ENCODE data around the gene SHISA8.

SHISA8 gene

GRCh38 chr22:41934284-41935014 lies 19.6 kb upstream of the SHISA8 start:
- H3K4me1 ChIP-seq (ENCODE audit: control insufficient read depth in 1 of 2, insufficient read depth in 2 of 2, low read length in 2 of 2), result peaks cover 4 to 8% of the 10 kb centered on the region in 2 donors
- no peaks in the 10 kb centered on the region for H3K9me3 ChIP-seq (ENCODE audit: control insufficient read depth in 1 of 2, low read length in 2 of 2)
- H3K27ac ChIP-seq (ENCODE audit: low read depth, low read length), result no peak overlapping the region
- H3K9ac ChIP-seq (ENCODE audit: low read depth in 1 of 2, low read length in 2 of 2), result no peak overlapping the region
- no peaks in the 10 kb centered on the region for H3K36me3 ChIP-seq (ENCODE audit: control insufficient read depth in 1 of 2, insufficient read depth in 2 of 2, low read length in 2 of 2)
- H3K27me3 ChIP-seq (ENCODE audit: control insufficient read depth in 1 of 2, insufficient read depth in 2 of 2, low read length in 2 of 2), result no peaks in the 10 kb centered on the region
- H3K4me3 ChIP-seq (ENCODE audit: low read depth in 1 of 2, low read length in 2 of 2), result no peak overlapping the region

- Histone ChIP-seq H3K9ac (ENCODE audit: low read depth in 1 of 2, low read length in 2 of 2) (no peak overlapping the region), H3K4me1 (ENCODE audit: control insufficient read depth in 1 of 2, insufficient read depth in 2 of 2, low read length in 2 of 2) (no peaks in the 10 kb centered on the region), H3K36me3 (ENCODE audit: control insufficient read depth in 1 of 2, insufficient read depth in 2 of 2, low read length in 2 of 2) (no peaks in the 10 kb centered on the region), H3K9me3 (ENCODE audit: control insufficient read depth in 1 of 2, low read length in 2 of 2) (no peaks in the 10 kb centered on the region), H3K27me3 (ENCODE audit: control insufficient read depth in 1 of 2, insufficient read depth in 2 of 2, low read length in 2 of 2) (no peaks in the 10 kb centered on the region), H3K27ac (ENCODE audit: low read depth, low read length) (no peak overlapping the region), H3K4me3 (ENCODE audit: low read depth in 1 of 2, low read length in 2 of 2) (no peak overlapping the region)
Observed at GRCh38 chr22:41933411-41934177, 18.7 kb upstream of the SHISA8 start.

GRCh38 chr22:41932353-41932752 lies 17.5 kb upstream of the SHISA8 start:
- H3K9ac ChIP-seq (ENCODE audit: low read depth in 1 of 2, low read length in 2 of 2), result no peak overlapping the region
- H3K9me3 ChIP-seq (ENCODE audit: control insufficient read depth in 1 of 2, low read length in 2 of 2), result no peaks in the 10 kb centered on the region
- no peak overlapping the region for H3K27ac ChIP-seq (ENCODE audit: low read depth, low read length)
- no peaks in the 10 kb centered on the region for H3K36me3 ChIP-seq (ENCODE audit: control insufficient read depth in 1 of 2, insufficient read depth in 2 of 2, low read length in 2 of 2)
- H3K4me3 ChIP-seq (ENCODE audit: low read depth in 1 of 2, low read length in 2 of 2), result no peak overlapping the region
- no peaks in the 10 kb centered on the region for H3K4me1 ChIP-seq (ENCODE audit: control insufficient read depth in 1 of 2, insufficient read depth in 2 of 2, low read length in 2 of 2)
- no peaks in the 10 kb centered on the region for H3K27me3 ChIP-seq (ENCODE audit: control insufficient read depth in 1 of 2, insufficient read depth in 2 of 2, low read length in 2 of 2)

- Histone ChIP-seq H3K4me1 (ENCODE audit: control insufficient read depth in 1 of 2, insufficient read depth in 2 of 2, low read length in 2 of 2) (no peaks in the 10 kb centered on the region), H3K9ac (ENCODE audit: low read depth in 1 of 2, low read length in 2 of 2) (no peak overlapping the region), H3K36me3 (ENCODE audit: control insufficient read depth in 1 of 2, insufficient read depth in 2 of 2, low read length in 2 of 2) (no peaks in the 10 kb centered on the region), H3K27ac (ENCODE audit: low read depth, low read length) (no peak overlapping the region), H3K27me3 (ENCODE audit: control insufficient read depth in 1 of 2, insufficient read depth in 2 of 2, low read length in 2 of 2) (no peaks in the 10 kb centered on the region), H3K4me3 (ENCODE audit: low read depth in 1 of 2, low read length in 2 of 2) (no peak overlapping the region), H3K9me3 (ENCODE audit: control insufficient read depth in 1 of 2, low read length in 2 of 2) (no peaks in the 10 kb centered on the region)
Observed at GRCh38 chr22:41931701-41932269, 16.9 kb upstream of the SHISA8 start.

- no peaks in the 10 kb centered on the region for H3K36me3 ChIP-seq (ENCODE audit: control insufficient read depth in 1 of 2, insufficient read depth in 2 of 2, low read length in 2 of 2)
- no peak overlapping the region for H3K9ac ChIP-seq (ENCODE audit: low read depth in 1 of 2, low read length in 2 of 2)
- peaks cover 0 to 5% of the 10 kb centered on the region in 2 donors for H3K4me1 ChIP-seq (ENCODE audit: control insufficient read depth in 1 of 2, insufficient read depth in 2 of 2, low read length in 2 of 2)
- H3K4me3 ChIP-seq (ENCODE audit: low read depth in 1 of 2, low read length in 2 of 2), result no peak overlapping the region
- no peak overlapping the region for H3K27ac ChIP-seq (ENCODE audit: low read depth, low read length)
- peaks cover 9 to 10% of the 10 kb centered on the region in 2 donors for H3K27me3 ChIP-seq (ENCODE audit: control insufficient read depth in 1 of 2, insufficient read depth in 2 of 2, low read length in 2 of 2)
- no peaks in the 10 kb centered on the region for H3K9me3 ChIP-seq (ENCODE audit: control insufficient read depth in 1 of 2, low read length in 2 of 2)
Observed at GRCh38 chr22:41929418-41929810, 14.5 kb upstream of the SHISA8 start.

GRCh38 chr22:41928593-41929417 lies 13.9 kb upstream of the SHISA8 start:
- Histone ChIP-seq H3K36me3 (ENCODE audit: control insufficient read depth in 1 of 2, insufficient read depth in 2 of 2, low read length in 2 of 2) (no peaks in the 10 kb centered on the region), H3K27ac (ENCODE audit: low read depth, low read length) (no peak overlapping the region), H3K4me1 (ENCODE audit: control insufficient read depth in 1 of 2, insufficient read depth in 2 of 2, low read length in 2 of 2) (peaks cover 0 to 5% of the 10 kb centered on the region in 2 donors), H3K27me3 (ENCODE audit: control insufficient read depth in 1 of 2, insufficient read depth in 2 of 2, low read length in 2 of 2) (peaks cover 9 to 10% of the 10 kb centered on the region in 2 donors), H3K4me3 (ENCODE audit: low read depth in 1 of 2, low read length in 2 of 2) (no peak overlapping the region), H3K9ac (ENCODE audit: low read depth in 1 of 2, low read length in 2 of 2) (no peak overlapping the region), H3K9me3 (ENCODE audit: control insufficient read depth in 1 of 2, low read length in 2 of 2) (no peaks in the 10 kb centered on the region)

- Histone ChIP-seq H3K36me3 (ENCODE audit: control insufficient read depth in 1 of 2, insufficient read depth in 2 of 2, low read length in 2 of 2) (no peaks in the 10 kb centered on the region), H3K27ac (ENCODE audit: low read depth, low read length) (no peak overlapping the region), H3K4me3 (ENCODE audit: low read depth in 1 of 2, low read length in 2 of 2) (no peak overlapping the region), H3K27me3 (ENCODE audit: control insufficient read depth in 1 of 2, insufficient read depth in 2 of 2, low read length in 2 of 2) (peaks cover 9 to 10% of the 10 kb centered on the region in 2 donors), H3K9ac (ENCODE audit: low read depth in 1 of 2, low read length in 2 of 2) (no peak overlapping the region), H3K9me3 (ENCODE audit: control insufficient read depth in 1 of 2, low read length in 2 of 2) (no peaks in the 10 kb centered on the region), H3K4me1 (ENCODE audit: control insufficient read depth in 1 of 2, insufficient read depth in 2 of 2, low read length in 2 of 2) (peaks cover 0 to 5% of the 10 kb centered on the region in 2 donors)
Observed at GRCh38 chr22:41927813-41928212, 12.9 kb upstream of the SHISA8 start.

GRCh38 chr22:41925783-41926460 lies 11.0 kb upstream of the SHISA8 start:
- no peaks in the 10 kb centered on the region for H3K9me3 ChIP-seq (ENCODE audit: control insufficient read depth in 1 of 2, low read length in 2 of 2)
- no peaks in the 10 kb centered on the region for H3K36me3 ChIP-seq (ENCODE audit: control insufficient read depth in 1 of 2, insufficient read depth in 2 of 2, low read length in 2 of 2)
- peak overlapping the region; percentile 46 to 50 for H3K4me3 ChIP-seq (ENCODE audit: low read depth in 1 of 2, low read length in 2 of 2)
- peak overlapping the region; percentile 4 to 39 for H3K9ac ChIP-seq (ENCODE audit: low read depth in 1 of 2, low read length in 2 of 2)
- H3K27ac ChIP-seq (ENCODE audit: low read depth, low read length), result no peak overlapping the region
- H3K27me3 ChIP-seq (ENCODE audit: control insufficient read depth in 1 of 2, insufficient read depth in 2 of 2, low read length in 2 of 2), result peaks cover 9 to 10% of the 10 kb centered on the region in 2 donors
- H3K4me1 ChIP-seq (ENCODE audit: control insufficient read depth in 1 of 2, insufficient read depth in 2 of 2, low read length in 2 of 2), result peaks cover 0 to 5% of the 10 kb centered on the region in 2 donors

GRCh38 chr22:41923595-41924276 lies 8.9 kb upstream of the SHISA8 start:
- Histone ChIP-seq H3K9ac (ENCODE audit: low read depth in 1 of 2, low read length in 2 of 2) (no peak overlapping the region), H3K4me1 (ENCODE audit: control insufficient read depth in 1 of 2, insufficient read depth in 2 of 2, low read length in 2 of 2) (peaks cover 10 to 14% of the 10 kb centered on the region in 2 donors), H3K36me3 (ENCODE audit: control insufficient read depth in 1 of 2, insufficient read depth in 2 of 2, low read length in 2 of 2) (no peaks in the 10 kb centered on the region), H3K27me3 (ENCODE audit: control insufficient read depth in 1 of 2, insufficient read depth in 2 of 2, low read length in 2 of 2) (peaks cover 9 to 10% of the 10 kb centered on the region in 2 donors), H3K4me3 (ENCODE audit: low read depth in 1 of 2, low read length in 2 of 2) (no peak overlapping the region), H3K9me3 (ENCODE audit: control insufficient read depth in 1 of 2, low read length in 2 of 2) (no peaks in the 10 kb centered on the region), H3K27ac (ENCODE audit: low read depth, low read length) (no peak overlapping the region)
